HCT116 (cell line): ENCODE measurements around the gene SRRT. TPM values are rescaled to one million over a fixed set of nuclear protein-coding genes. Genes with fewer than 3 reads are reported as not detected.

ENCODE experiments used
- ATAC-seq: fragments of 200-7000 bp; cut with Tn5 transposase; 2 replicates; pipeline ENCODE4 v1.9.1; 2020; ENCODE audit warnings: mild to moderate bottlenecking, moderate library complexity
- BruUV-seq: library from RNA; stranded (reverse); fragments of 400-500 nt; replicated peaks from 2 replicates; lab custom pipeline; 2021; lab: Mats Ljungman, UMichigan
- CTCF ChIA-PET: fragments of 300-600 bp; sonication (Branson Sonifier 250); formaldehyde crosslinking; loops from one replicate; lab custom pipeline; 2021; ENCODE audit warnings: antibody characterized with exemption; lab: Charles Lee
- POLR2A ChIA-PET: fragments of 300-600, 350-600 bp; sonication (Branson Sonifier 250); formaldehyde crosslinking; loops from one replicate; lab custom pipeline; 2021; ENCODE audit warnings: antibody characterized with exemption; lab: Charles Lee
- RAD21 ChIA-PET, 2 experiments: fragments of 300-600 bp; sonication (Branson Sonifier 250); formaldehyde crosslinking; loops; one replicate each; lab custom pipeline; 2023; ENCODE audit warnings: low total read pairs in 2 of 2; ENCODE audit not compliant: uncharacterized antibody in 2 of 2, unreplicated experiment in 2 of 2, low non-redundant PET in 1 of 2; lab: Charles Lee
- DNase-seq: peaks from one replicate; pipeline ENCODE4 v3.0.0-alpha.2; 2010; ENCODE audit warnings: low read depth, low spot score
- H2AFZ ChIP-seq: fragments of 200-600 bp; shearing (Covaris generic), sonication (generic); 2 replicates; pipeline ENCODE4 v1.6.1; 2017; ENCODE audit warnings: low read depth, mixed run types, mixed read lengths, antibody characterized with exemption, low read length; ENCODE audit not compliant: poor library complexity, severe bottlenecking
- H3K27ac ChIP-seq: 2 replicates; pipeline ENCODE4 v1.5.1; 2012; ENCODE audit warnings: low read depth, low read length
- H3K27me3 ChIP-seq: fragments of 200-600 bp; sonication (generic); 2 replicates; pipeline ENCODE4 v1.6.1; 2016; ENCODE audit warnings: mixed run types, low read length, mixed read lengths; ENCODE audit not compliant: insufficient read depth
- H3K36me3 ChIP-seq, 2 experiments: fragments of 200-500 bp in 1 of 2; fragments of 200-600 bp in 1 of 2; sonication (Bioruptor generic) in 1 of 2; sonication (generic) in 1 of 2; 2 replicates each; pipeline versions ENCODE4 v1.5.1 to v1.6.1; 2014 to 2016; ENCODE audit warnings: low read length in 2 of 2, inconsistent platforms in 1 of 2, mixed read lengths in 1 of 2, mixed run types in 1 of 2; ENCODE audit not compliant: insufficient read depth in 2 of 2, control insufficient read depth in 1 of 2
- H3K4me1 ChIP-seq, 2 experiments: fragments of 200-600 bp in 1 of 2; sonication (generic) in 1 of 2; 2 replicates each; pipeline versions ENCODE4 v1.5.1 to v1.6.1; 2012 to 2017; ENCODE audit warnings: low read length in 2 of 2, inconsistent platforms in 1 of 2, mild to moderate bottlenecking in 1 of 2, mixed read lengths in 1 of 2, mixed run types in 1 of 2, moderate library complexity in 1 of 2; ENCODE audit not compliant: insufficient read depth in 2 of 2, control insufficient read depth in 1 of 2
- H3K4me2 ChIP-seq: fragments of 200-600 bp; sonication (generic); 2 replicates; pipeline ENCODE4 v1.6.1; 2017; ENCODE audit warnings: mixed run types, low read length, mixed read lengths
- H3K4me3 ChIP-seq, 2 experiments: fragments of 200-600 bp in 1 of 2; sonication (generic) in 1 of 2; replicated peaks in 1 of 2; 2 replicates each; pipeline ENCODE4 v1.5.1; 2011 to 2016; ENCODE audit warnings: low read length in 2 of 2, control low read depth in 1 of 2, low read depth in 1 of 2, mild to moderate bottlenecking in 1 of 2, mixed read lengths in 1 of 2, mixed run types in 1 of 2
- H3K79me2 ChIP-seq: fragments of 200-600 bp; sonication (generic); 2 replicates; pipeline ENCODE4 v1.6.1; 2017; ENCODE audit warnings: mild to moderate bottlenecking, mixed run types, low read length, moderate library complexity, mixed read lengths; ENCODE audit not compliant: insufficient read depth
- H3K9ac ChIP-seq: fragments of 200-600 bp; sonication (generic); 2 replicates; pipeline ENCODE4 v1.6.1; 2016; ENCODE audit warnings: low read length, mixed read lengths
- H3K9me2 ChIP-seq: fragments of 200-600 bp; sonication (generic), shearing (Covaris generic); 2 replicates; pipeline ENCODE4 v1.6.1; 2017; ENCODE audit warnings: mixed run types, mild to moderate bottlenecking, moderate library complexity; ENCODE audit not compliant: insufficient read depth
- H3K9me3 ChIP-seq, 2 experiments: fragments of 200-500 bp in 1 of 2; fragments of 200-600 bp in 1 of 2; sonication (Bioruptor generic) in 1 of 2; sonication (generic) in 1 of 2; 2 replicates each; pipeline ENCODE4 v1.6.1; 2014 to 2017; ENCODE audit warnings: low read length in 2 of 2, mixed read lengths in 2 of 2, inconsistent platforms in 1 of 2, low read depth in 1 of 2, mild to moderate bottlenecking in 1 of 2, mixed run types in 1 of 2, moderate library complexity in 1 of 2; ENCODE audit not compliant: control insufficient read depth in 1 of 2, insufficient read depth in 1 of 2
- H4K20me1 ChIP-seq: fragments of 200-600 bp; sonication (generic), shearing (Covaris generic); 2 replicates; pipeline ENCODE4 v1.6.1; 2017; ENCODE audit warnings: mixed run types, mild to moderate bottlenecking, moderate library complexity; ENCODE audit not compliant: insufficient read depth
- CBX3 ChIP-seq: IDR thresholded peaks from 2 replicates; pipeline ENCODE4 v1.6.1; 2012; ENCODE audit warnings: low read depth
- EGR1 ChIP-seq: IDR thresholded peaks from 2 replicates; pipeline ENCODE4 v1.6.1; 2012; ENCODE audit warnings: low read depth
- EZH2 ChIP-seq: fragments of 200-600 bp; sonication (generic); IDR thresholded peaks from 2 replicates; pipeline ENCODE4 v1.6.1; 2017; ENCODE audit warnings: antibody characterized with exemption, mixed run types
- JUND ChIP-seq: IDR thresholded peaks from 2 replicates; pipeline ENCODE4 v1.6.1; 2012
- RAD21 ChIP-seq: IDR thresholded peaks from 2 replicates; pipeline ENCODE4 v1.6.1; 2012; ENCODE audit warnings: low read depth, mild to moderate bottlenecking
- SIN3A ChIP-seq: IDR thresholded peaks from 2 replicates; pipeline ENCODE4 v1.6.1; 2012; ENCODE audit warnings: low read depth
- SP1 ChIP-seq: IDR thresholded peaks from 2 replicates; pipeline ENCODE4 v1.6.1; 2012; ENCODE audit warnings: low read depth
- TCF7L2 ChIP-seq: IDR thresholded peaks from 2 replicates; pipeline ENCODE4 v1.7.0; 2011; ENCODE audit warnings: borderline replicate concordance, inconsistent platforms; ENCODE audit not compliant: insufficient read depth, insufficient read length; ENCODE audit errors: extremely low read depth
- YY1 ChIP-seq: IDR thresholded peaks from 2 replicates; pipeline ENCODE4 v1.6.1; 2011; ENCODE audit warnings: low read length, low read depth, moderate library complexity, mild to moderate bottlenecking; ENCODE audit not compliant: insufficient replicate concordance; ENCODE audit errors: extremely low read depth
- ZNF274 ChIP-seq: fragments of 200-500 bp; sonication (Bioruptor generic); IDR thresholded peaks from 2 replicates; pipeline ENCODE4 v1.6.1; 2014; ENCODE audit warnings: mild to moderate bottlenecking, low read depth, low read length, inconsistent platforms
- intact Hi-C: fragments of 100-400 bp; cut with micrococcal nuclease; formaldehyde crosslinking; loops from 2 replicates; pipeline ENCODE4 v1.10.0; 2022
- total RNA-seq: library from RNA; stranded (reverse); gene quantifications from one replicate; pipeline ENCODE4 v1.2.1, GENCODE V29; 2021; ENCODE audit not compliant: unreplicated experiment
- TF ChIP-seq, protein P1 (sequence below): IDR thresholded peaks from 2 replicates; pipeline ENCODE4 v1.6.1; 2012
- TF ChIP-seq, protein P2 (sequence below): IDR thresholded peaks from 2 replicates; pipeline ENCODE4 v1.6.1; 2012; ENCODE audit warnings: low read depth
- TF ChIP-seq, protein P3 (sequence below): IDR thresholded peaks from 2 replicates; pipeline ENCODE4 v1.6.1; 2011; ENCODE audit warnings: mild to moderate bottlenecking, low read length, moderate library complexity; ENCODE audit not compliant: insufficient replicate concordance; ENCODE audit errors: extremely low read depth
- TF ChIP-seq, protein P4 (sequence below), 3 experiments: fragments of 200-600 bp in 1 of 3; sonication (generic) in 1 of 3; IDR thresholded peaks in 2 of 3; conservative IDR thresholded peaks in 1 of 3; 2 replicates each; pipeline ENCODE4 v1.5.1; 2012 to 2017; ENCODE audit warnings: low read depth in 2 of 3, low read length in 2 of 3, antibody characterized with exemption in 1 of 3, borderline replicate concordance in 1 of 3, control low read depth in 1 of 3, mild to moderate bottlenecking in 1 of 3, mixed read lengths in 1 of 3, mixed run types in 1 of 3, moderate library complexity in 1 of 3; ENCODE audit not compliant: insufficient read depth in 1 of 3

SRRT gene
- total RNA-seq, 1 experiment from 2014 or later = 252 TPM

DNA sequence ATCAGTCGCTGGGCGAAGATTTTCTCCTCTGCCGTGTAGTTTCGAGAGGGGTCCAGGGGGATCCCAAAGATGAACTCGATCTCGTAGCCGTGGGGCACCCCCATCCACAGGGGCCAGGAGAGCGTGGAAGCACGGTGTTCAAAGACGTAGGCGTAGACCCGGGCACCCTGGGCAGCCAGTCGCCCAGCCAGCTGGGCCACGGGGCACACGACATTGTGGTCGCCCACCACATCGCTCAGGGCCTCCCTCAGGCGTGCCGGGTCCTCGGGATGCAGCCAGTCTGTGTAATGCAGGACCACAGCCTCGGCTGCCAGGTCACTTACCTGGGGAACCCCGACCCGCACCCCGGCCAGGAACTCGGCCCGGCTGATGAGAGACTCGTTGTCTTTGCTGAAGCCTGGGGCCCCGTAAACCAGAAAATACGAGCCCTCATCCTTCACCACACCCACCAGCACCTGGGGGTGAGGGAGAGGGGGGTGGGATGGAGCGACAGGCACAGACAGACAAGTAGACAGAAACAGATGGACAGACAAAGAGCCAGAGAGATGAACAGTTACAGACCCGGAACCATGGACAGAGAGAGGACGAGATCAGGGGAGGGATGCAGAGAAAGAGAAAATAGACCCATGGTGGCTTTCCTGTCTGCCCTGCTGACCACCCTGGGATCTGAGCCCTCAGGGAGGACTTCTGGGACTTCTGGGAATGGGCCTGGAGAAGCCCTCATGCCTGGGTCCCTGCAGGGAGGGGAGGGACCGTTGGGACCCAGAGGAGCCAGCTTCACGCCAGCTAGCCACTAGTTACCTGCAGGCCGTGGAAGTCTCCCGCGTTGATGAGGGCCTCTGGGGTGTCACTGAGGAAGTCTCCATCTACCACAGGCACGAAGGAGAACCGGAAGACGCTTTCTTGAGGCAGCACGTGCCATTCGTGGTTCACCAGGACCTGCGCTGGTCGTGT lies 17.7 kb downstream of the SRRT start:
- Histone ChIP-seq H3K79me2 (peaks cover 18% of the 10 kb centered on the region), H4K20me1 (no peaks in the 10 kb centered on the region), H3K9ac (no peak overlapping the region), H3K36me3 (peaks cover 4 to 15% of the 10 kb centered on the region in 2 experiments; a peak in 2 of 4 replicates), H3K4me1 (peaks cover 12 to 68% of the 10 kb centered on the region in 2 experiments), H3K4me3 (no peak overlapping the region), H3K27ac (no peak overlapping the region), H3K9me2 (no peaks in the 10 kb centered on the region), H3K27me3 (no peaks in the 10 kb centered on the region; the same call in 1 of the 2 replicates), H3K4me2 (no peak overlapping the region), H2AFZ (no peak overlapping the region), H3K9me3 (no peaks in the 10 kb centered on the region)
- no peak for ATAC-seq
- TF ChIP-seq ZNF274 = no peak
- no peak for TF ChIP-seq SP1
- TF ChIP-seq EZH2 = no peak
- no peak for TF ChIP-seq CBX3
- TF ChIP-seq RAD21 = no peak
- no peak for TF ChIP-seq EGR1
- TF ChIP-seq, protein P1, sequence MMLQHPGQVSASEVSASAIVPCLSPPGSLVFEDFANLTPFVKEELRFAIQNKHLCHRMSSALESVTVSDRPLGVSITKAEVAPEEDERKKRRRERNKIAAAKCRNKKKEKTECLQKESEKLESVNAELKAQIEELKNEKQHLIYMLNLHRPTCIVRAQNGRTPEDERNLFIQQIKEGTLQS = no peak
- TF ChIP-seq, protein P2, sequence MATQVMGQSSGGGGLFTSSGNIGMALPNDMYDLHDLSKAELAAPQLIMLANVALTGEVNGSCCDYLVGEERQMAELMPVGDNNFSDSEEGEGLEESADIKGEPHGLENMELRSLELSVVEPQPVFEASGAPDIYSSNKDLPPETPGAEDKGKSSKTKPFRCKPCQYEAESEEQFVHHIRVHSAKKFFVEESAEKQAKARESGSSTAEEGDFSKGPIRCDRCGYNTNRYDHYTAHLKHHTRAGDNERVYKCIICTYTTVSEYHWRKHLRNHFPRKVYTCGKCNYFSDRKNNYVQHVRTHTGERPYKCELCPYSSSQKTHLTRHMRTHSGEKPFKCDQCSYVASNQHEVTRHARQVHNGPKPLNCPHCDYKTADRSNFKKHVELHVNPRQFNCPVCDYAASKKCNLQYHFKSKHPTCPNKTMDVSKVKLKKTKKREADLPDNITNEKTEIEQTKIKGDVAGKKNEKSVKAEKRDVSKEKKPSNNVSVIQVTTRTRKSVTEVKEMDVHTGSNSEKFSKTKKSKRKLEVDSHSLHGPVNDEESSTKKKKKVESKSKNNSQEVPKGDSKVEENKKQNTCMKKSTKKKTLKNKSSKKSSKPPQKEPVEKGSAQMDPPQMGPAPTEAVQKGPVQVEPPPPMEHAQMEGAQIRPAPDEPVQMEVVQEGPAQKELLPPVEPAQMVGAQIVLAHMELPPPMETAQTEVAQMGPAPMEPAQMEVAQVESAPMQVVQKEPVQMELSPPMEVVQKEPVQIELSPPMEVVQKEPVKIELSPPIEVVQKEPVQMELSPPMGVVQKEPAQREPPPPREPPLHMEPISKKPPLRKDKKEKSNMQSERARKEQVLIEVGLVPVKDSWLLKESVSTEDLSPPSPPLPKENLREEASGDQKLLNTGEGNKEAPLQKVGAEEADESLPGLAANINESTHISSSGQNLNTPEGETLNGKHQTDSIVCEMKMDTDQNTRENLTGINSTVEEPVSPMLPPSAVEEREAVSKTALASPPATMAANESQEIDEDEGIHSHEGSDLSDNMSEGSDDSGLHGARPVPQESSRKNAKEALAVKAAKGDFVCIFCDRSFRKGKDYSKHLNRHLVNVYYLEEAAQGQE = no peak
- no peak for TF ChIP-seq SIN3A
- TF ChIP-seq, protein P3, sequence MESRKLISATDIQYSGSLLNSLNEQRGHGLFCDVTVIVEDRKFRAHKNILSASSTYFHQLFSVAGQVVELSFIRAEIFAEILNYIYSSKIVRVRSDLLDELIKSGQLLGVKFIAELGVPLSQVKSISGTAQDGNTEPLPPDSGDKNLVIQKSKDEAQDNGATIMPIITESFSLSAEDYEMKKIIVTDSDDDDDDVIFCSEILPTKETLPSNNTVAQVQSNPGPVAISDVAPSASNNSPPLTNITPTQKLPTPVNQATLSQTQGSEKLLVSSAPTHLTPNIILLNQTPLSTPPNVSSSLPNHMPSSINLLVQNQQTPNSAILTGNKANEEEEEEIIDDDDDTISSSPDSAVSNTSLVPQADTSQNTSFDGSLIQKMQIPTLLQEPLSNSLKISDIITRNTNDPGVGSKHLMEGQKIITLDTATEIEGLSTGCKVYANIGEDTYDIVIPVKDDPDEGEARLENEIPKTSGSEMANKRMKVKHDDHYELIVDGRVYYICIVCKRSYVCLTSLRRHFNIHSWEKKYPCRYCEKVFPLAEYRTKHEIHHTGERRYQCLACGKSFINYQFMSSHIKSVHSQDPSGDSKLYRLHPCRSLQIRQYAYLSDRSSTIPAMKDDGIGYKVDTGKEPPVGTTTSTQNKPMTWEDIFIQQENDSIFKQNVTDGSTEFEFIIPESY = no peak
- TF ChIP-seq JUND = no peak
- TF ChIP-seq TCF7L2 = no peak
- TF ChIP-seq, protein P4, sequence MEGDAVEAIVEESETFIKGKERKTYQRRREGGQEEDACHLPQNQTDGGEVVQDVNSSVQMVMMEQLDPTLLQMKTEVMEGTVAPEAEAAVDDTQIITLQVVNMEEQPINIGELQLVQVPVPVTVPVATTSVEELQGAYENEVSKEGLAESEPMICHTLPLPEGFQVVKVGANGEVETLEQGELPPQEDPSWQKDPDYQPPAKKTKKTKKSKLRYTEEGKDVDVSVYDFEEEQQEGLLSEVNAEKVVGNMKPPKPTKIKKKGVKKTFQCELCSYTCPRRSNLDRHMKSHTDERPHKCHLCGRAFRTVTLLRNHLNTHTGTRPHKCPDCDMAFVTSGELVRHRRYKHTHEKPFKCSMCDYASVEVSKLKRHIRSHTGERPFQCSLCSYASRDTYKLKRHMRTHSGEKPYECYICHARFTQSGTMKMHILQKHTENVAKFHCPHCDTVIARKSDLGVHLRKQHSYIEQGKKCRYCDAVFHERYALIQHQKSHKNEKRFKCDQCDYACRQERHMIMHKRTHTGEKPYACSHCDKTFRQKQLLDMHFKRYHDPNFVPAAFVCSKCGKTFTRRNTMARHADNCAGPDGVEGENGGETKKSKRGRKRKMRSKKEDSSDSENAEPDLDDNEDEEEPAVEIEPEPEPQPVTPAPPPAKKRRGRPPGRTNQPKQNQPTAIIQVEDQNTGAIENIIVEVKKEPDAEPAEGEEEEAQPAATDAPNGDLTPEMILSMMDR (IDR thresholded peaks at IDR 0.05 in 2 of 3, conservative IDR thresholded peaks at IDR 0.05 in 1 of 3; ENCODE audit: borderline replicate concordance in 1 of 3, insufficient read depth in 1 of 3, low read depth in 2 of 3, low read length in 2 of 3) = no peak
- no peak for TF ChIP-seq YY1
- CTCF ChIA-PET = interaction anchor here (0.6 kb wide), 1 partner anchor 319 kb away, joined by 3 read pairs; no protein-coding TSS in a partner anchor
- POLR2A ChIA-PET = interaction anchor here (0.5 kb wide), 1 partner anchor 250 kb away, joined by 4 read pairs; no protein-coding TSS in a partner anchor
- no peak for DNase-seq
- RAD21 ChIA-PET = no interaction called here
- intact Hi-C loops = no loop called here
- BruUV-seq = no TSS peak
